HG03095 (cell line): Measurements from ENCODE around the gene KRT81.
"Not testable (repeated sequence)": the region's sequence is repeated elsewhere in the genome, so short reads cannot be mapped to it uniquely, and the experiment has no call there.

Source experiments
- ATAC-seq: cut with Tn5 transposase; IDR thresholded peaks from one replicate; pipeline ENCODE4 v1.9.1; 2021; ENCODE audit warnings: moderate library complexity; ENCODE audit not compliant: unreplicated experiment

Gene KRT81

DNA sequence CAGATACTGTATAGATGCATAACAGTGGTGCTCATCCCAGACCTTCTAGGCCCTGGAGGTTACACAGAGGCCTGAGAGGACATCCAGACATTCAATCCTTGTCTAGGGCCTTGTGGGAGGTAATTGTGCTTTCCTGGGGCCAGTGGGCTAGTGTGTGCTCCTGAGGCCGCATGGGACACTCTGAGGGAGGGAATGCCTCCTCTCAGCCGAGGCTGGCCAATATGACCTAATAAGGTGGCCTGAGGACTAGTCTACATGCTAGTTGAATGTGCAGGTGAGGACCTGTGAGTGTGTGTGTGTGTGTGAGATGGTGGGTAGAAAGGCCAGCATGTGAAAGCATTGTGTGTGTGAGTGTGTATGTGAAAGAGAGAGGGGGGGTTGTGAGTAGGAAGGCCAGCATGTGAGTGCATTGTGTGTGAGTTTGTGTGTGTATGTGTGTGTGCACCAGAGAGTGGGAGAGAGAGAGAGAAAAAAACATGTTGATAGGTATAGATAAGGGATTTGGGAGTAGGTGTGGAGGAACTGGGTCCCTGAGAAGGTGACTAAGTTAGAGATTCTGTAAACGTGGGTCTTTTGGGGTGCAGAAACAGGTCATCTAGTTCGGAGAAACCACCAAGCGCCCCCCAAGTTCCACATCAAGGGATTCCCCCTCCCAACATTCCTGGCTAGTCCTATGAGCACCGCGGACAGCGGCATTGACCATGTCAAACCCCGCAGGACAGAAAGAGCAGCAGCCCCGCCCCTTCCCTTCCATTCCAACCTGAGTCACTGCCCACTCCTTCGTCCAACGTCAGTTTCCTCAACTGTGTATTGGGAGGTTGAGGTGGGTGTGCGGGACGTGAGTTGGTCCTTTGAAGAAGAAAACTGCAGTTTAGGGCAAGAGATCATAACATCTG lies 9.7 kb upstream of the KRT81 start:
- no peak for ATAC-seq

- ATAC-seq, result no peak
Observed at GRCh38 chr12:52298677-52299190, 7.4 kb upstream of the KRT81 start.

GRCh38 chr12:52296572-52297215 lies 5.4 kb upstream of the KRT81 start:
- ATAC-seq, result no peak

- no peak for ATAC-seq
Observed at GRCh38 chr12:52295663-52296062, 4.3 kb upstream of the KRT81 start.

- ATAC-seq, result no peak
Observed at GRCh38 chr12:52294803-52295202, 3.5 kb upstream of the KRT81 start.

DNA sequence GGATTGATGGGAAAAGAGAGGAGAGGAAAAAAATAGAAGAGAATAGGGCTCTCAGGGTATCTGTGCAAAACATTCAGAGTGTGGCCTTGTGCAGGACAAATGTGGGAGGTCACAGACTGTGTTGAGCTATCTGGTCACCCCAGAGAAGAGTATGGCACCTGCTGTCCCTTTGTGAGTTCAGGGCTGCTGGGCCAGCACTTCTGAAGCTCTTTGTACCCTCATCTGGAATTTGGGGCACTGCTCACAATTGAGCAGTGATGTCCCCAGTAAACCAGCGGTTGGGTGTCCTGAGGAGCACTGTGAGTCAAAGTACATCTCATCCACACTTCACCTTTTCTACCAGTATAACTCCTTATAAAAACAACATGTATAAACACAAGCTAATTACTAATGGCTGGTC lies 2.6 kb upstream of the KRT81 start:
- ATAC-seq, result no peak

DNA sequence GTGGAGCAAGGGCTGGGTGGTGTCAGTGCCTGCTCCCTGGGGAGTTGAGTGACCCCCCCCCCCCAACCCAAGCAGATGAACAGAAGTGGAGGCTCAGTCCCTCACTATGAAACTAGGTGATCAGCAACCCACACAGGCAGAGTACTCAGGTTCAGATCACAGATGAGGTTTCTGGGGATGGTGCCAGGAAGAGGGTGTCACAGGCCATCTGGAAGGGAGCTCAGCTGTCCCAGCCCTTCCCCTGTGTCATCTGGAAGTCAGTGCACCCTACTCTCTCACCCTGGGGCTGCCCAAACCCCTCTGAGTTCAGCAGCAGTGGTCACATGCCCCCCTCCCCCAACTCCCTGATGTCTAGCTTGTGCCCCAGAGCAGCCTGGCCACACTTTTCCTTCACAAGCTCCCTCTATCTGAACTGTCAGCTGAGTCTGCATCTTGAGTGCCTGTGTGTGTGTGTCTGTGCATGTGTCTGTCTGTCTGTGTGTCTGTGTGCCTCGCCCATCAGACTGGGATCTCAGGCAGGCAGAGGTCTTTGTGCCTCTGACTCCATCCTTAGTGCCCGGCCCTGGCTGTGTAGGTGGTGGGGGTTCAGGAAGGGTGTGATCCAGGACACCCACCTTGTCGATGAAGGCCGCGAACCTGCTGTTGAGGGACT lies 725 bp downstream of the KRT81 start:
- not testable (repeated sequence) for ATAC-seq

- ATAC-seq, result peak; percentile 91
Observed at GRCh38 chr12:52287816-52288805, 3.2 kb downstream of the KRT81 start.

GRCh38 chr12:52286857-52287785 lies 4.2 kb downstream of the KRT81 start:
- not testable (repeated sequence) for ATAC-seq

GRCh38 chr12:52285851-52286530 lies 5.3 kb downstream of the KRT81 start:
- no peak for ATAC-seq

GRCh38 chr12:52285172-52285745 lies 6.1 kb downstream of the KRT81 start:
- no peak for ATAC-seq

DNA sequence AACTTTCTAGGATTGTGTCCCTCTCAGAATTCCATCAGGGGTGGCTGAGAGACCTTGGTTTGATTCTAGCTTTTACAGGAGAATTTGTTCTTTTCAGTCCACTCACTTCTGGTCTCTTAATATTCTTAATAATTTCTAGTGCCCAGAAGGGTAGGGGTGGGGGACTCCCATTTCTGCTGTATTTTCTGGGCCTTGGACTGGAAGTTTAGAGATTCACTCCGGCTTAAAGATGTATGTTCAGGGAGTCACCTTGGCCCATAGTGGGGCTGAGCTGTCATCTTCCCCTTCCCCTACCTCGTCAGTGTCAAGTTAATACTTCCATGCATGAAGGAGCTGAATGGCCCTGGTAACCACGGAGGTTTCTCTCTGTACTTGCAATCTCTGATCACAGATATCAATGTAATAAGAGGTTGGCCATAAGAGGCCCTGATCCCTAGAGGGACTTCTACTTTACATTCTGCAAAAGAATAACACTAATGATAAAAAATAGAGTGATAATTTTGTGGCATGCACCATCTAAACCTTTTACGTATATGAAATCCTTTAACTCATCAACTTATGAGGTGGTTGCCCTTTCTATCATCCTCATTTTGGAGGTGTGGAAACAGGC lies 6.7 kb downstream of the KRT81 start:
- no peak for ATAC-seq

- ATAC-seq, result no peak
Observed at GRCh38 chr12:52280796-52281560, 10.4 kb downstream of the KRT81 start.

GRCh38 chr12:52280319-52280795 lies 11.0 kb downstream of the KRT81 start:
- ATAC-seq, result no peak

GRCh38 chr12:52279422-52280318 lies 11.7 kb downstream of the KRT81 start:
- no peak for ATAC-seq
